ENCODE data around the gene FBXW11.
"Not testable (repeated sequence)": the region's sequence is repeated elsewhere in the genome, so short reads cannot be mapped to it uniquely, and the experiment has no call there.

Gene FBXW11

DNA sequence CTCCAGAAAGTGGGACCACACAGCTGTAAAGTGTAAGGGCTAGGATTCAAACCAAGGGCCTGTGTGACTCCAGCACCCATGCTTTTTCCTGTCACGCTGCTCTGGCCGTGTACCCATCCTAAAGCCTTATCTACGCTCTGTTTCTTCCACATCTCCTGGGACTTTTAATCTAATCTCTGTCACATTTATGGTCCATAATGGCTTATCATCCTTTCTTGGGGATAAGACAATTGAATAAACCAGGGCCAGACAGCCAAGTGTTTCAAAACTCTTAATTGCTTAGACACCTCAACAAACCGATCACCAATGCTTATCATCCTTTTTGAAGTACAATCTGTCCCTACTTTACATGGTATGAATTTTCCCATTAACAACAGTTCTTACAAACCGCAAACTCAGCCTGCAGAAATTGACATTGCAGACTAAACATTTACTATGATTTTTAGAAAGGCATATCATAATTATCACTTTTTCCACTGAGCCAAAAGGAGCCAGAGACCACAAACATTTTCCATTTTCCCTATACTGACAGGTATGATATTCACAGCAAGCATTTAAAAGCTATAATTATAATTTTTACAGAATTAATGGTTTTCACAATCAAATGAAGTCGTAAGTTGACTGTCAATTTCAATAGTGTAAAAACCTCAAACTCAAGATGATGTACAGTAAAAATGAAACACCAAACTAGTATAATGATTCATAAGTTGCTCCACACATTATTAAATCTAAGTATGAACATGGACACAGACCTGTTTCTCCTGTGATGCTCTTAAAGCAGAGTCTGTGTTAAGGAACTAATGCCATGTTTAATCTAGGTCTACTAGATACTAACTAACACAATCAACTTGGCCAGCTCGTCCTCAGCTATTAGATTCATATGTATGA lies 99.5 kb downstream of the FBXW11 start:
- DNase-seq, result no peak

DNA sequence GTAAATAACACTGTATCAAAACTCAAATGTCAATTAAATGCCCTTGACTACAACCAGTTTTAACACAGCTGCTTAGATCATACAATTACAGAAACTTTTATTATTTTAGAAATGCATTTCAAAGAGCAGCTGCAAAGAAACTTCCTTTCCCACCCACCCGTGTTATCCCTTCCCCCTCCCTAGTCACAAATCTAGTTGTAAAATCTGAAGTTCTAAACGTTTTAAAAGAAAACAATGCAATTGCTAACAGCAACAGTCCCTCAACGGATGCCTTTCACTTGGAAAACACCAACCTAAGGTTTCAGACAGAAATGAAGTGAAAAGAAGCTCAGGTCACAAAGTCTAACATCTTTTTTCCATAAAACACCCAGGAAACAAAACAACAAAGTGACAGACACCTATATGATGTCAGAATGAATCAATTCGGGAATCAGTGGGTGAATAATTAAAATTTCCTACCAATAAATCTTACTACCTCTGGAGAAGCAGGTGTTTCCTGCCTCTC lies 100.3 kb downstream of the FBXW11 start:
- DNase-seq, result no peak

DNA sequence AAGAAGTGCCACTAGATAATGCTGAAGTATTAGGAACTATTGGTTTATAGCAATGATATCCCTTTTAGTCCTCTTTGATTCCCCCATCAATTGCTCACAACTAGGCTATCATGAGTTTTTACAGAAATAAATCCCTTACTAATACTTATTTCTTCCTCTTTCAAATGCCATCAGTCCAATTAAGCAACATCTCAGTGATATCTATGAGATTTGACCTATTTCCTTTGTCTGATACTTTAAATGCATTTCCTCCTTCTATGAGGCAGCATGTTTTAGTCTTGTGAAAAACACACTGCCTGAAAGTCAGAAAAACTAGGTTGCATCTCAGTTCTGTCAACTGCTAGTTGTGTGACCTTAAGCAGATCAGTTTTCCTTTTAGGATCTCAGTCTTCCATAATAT lies 101.6 kb downstream of the FBXW11 start:
- DNase-seq, result no peak

DNA sequence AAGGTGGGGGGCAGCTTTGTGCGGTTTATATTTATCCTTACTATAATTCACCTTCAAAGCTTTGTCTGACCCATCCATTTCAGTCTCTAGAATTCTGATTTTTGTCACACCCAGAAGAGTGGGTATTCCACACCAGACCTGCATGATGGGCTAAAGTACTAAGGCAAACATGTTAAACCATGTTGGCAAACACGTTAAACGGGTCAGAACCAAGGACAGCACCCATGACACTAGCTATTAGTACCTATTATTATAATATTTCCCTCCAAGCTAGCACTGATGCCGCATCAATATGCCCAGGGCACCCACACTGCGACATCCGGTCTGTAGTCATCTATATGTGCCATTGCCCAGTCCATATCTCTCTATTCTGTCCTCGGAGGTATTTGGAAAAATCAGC lies 104.7 kb downstream of the FBXW11 start:
- DNase-seq, result no peak

- DNase-seq, result no peak
These were observed 106.6 kb downstream of the FBXW11 start for GRCh38 chr5:171899792-171900191.

DNA sequence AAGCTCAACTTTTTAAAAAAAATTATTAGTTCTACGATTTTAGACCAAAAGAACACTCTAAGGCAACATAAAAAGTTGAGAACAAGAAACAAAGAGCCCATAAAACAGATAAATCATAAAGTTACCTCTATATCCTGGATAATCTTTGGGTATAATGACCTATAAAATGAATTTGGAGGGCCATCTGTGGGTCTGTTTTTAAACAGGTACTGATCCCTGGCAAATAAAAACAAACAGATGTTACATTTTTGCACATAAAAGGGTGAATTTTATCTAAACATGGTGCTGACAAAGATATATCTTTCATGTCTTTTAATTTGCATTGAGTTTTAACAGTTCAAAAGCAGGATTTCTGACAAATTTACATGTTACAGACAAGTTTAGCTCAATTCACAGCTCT lies 107.6 kb downstream of the FBXW11 start:
- DNase-seq, result no peak

GRCh38 chr5:171898386-171898785 lies 108.1 kb downstream of the FBXW11 start:
- no peak for DNase-seq

- DNase-seq, result no peak
These were observed 109.2 kb downstream of the FBXW11 start for GRCh38 chr5:171897231-171897630.

DNA sequence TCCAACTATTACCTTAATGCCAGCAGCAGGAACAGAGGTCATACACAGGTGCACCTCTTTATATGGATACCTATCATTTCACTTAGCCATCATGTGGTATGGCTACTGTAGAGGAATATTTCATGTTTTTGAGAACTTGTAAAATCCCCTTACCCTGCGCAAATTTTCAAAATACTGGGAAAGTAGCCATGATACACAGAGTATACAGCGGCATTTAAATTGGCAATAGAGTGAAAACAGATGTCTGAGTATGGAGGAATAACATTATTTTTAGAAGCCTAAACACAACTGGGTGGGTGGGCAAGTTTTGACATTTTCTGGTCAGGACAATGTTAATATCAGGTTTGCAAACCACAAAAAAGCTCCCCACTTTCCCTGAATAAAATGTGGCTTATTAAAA lies 111.4 kb downstream of the FBXW11 start:
- DNase-seq, result no peak

DNA sequence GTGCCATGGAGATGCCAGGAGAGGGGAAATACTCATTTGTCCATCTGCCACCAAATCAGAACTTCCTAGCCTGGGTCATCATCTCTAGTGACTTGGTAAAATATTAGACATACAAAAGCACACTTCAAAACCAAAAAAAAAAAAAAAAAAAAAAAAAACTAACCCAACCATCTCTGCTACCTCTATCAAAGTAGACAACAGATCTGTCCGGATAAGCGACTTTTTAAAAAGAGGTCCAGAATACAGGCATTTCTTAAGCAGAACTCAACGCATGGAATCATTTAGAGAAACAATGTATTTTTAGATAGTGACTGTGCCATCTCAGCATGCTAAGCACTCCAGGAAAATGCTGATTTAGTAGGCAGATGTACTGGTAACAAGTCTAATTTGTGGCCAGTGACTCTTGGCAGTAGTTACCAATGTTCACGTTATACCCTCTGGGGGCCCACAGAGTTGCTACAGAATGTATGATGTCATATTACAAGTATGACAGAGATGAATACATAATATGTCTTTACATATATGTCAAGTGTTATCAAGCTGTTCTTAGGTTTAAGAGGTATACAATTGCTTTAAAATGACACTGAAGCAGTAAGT lies 113.0 kb downstream of the FBXW11 start:
- no peak for DNase-seq

- DNase-seq, result no peak
These were observed 114.8 kb downstream of the FBXW11 start for GRCh38 chr5:171891595-171891994.

- DNase-seq, result no peak
These were observed 115.3 kb downstream of the FBXW11 start for GRCh38 chr5:171891150-171891549.

- no peak for DNase-seq
These were observed 118.4 kb downstream of the FBXW11 start for GRCh38 chr5:171888051-171888481.

DNA sequence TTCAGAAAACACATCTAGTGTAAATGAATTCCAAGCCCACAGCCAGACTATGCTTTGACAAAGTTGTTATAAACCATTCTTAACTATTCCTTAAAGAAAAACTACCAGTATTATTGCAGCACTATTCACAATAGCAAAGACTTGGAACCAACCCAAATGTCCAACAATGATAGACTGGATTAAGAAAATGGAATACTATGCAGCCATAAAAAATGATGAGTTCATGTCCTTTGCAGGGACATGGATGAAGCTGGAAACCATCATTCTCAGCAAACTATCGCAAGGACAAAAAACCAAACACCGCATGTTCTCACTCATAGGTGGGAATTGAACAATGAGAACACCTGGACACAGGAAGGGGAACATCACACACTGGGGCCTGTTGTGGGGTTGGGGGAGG lies 120.4 kb downstream of the FBXW11 start:
- not testable (repeated sequence) for DNase-seq

GRCh38 chr5:171882118-171882517 lies 124.3 kb downstream of the FBXW11 start:
- no peak for DNase-seq

- DNase-seq, result no peak
These were observed 132.2 kb downstream of the FBXW11 start for GRCh38 chr5:171874234-171874633.

GRCh38 chr5:171872666-171873065 lies 133.8 kb downstream of the FBXW11 start:
- DNase-seq, result no peak

DNA sequence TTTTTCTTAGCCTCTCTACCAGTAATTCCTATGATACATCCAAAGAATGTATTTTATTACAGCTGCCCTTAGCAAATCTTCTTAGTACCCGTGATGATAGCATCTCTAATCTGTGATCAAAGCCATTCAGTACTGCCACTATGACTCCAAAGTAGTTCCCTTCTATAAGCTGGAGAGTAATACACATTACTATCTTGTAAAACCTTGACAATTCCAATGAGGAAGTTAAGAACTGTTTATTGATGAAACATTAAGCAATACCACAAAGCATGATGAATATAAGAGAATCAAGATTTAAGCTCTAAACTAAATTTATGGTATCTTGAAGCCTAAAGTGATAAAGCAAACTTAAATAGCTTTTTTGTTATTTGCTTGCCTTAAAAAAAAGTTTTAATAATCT lies 134.7 kb downstream of the FBXW11 start:
- DNase-seq, result no peak

GRCh38 chr5:171869956-171870355 lies 136.5 kb downstream of the FBXW11 start:
- DNase-seq, result no peak

GRCh38 chr5:171868236-171868635 lies 138.2 kb downstream of the FBXW11 start:
- DNase-seq, result no peak

GRCh38 chr5:171867786-171868185 lies 138.7 kb downstream of the FBXW11 start:
- no peak for DNase-seq

- DNase-seq, result no peak
These were observed 141.0 kb downstream of the FBXW11 start for GRCh38 chr5:171865471-171865870.

DNA sequence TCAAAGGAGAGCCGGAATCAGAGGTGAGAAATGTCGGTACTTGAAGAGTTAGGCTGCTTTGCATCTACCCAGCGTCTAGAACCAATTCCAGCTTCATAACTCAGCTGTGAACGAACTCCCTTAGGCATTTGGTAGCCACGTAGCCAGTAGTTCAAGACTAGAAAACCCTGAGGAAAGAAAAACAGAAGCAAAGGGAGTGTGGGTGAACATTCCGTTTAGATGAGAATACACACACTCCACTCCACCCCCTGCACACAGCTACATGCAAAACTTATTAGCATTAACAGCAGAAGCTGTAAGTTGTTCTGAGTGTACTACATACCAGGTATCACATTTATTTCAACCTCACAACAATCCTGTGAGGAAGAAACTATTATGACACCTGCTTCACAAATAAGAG lies 142.5 kb downstream of the FBXW11 start:
- no peak for DNase-seq

DNA sequence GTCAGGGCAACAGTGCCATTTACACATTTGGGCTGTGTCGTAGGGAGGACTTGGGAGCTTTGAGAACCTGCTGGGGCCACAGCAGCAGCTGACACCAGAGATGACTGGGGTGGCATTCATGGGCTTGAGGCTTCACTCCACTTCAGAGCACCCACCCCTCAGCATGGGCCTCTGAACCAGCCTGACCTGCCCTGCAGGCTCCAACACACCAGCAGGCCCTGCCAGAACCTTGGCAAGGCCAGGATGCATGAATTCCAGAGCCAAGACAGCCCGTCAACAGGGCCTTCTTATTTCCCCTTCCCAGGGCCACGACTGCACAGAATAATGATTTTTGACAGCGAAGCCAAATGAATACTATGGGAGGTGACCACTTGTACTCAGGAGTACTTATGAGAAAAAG lies 143.8 kb downstream of the FBXW11 start:
- no peak for DNase-seq
